SK-N-SH treated with all-trans-retinoic acid at 6 μM for 48 hours (cell line): Measurements from ENCODE around the gene ATG2A.

ENCODE experiments used
- ATAC-seq: fragments of 200-7000 bp; cut with Tn5 transposase; 3 replicates; pipeline ENCODE4 v1.9.1; 2020; ENCODE audit warnings: mild to moderate bottlenecking, moderate library complexity
- ARNTL ChIP-seq: fragments of 450-650 bp; formaldehyde crosslinking; IDR thresholded peaks from 2 replicates; pipeline ENCODE4 v1.5.0; 2020; ENCODE audit warnings: low read depth, mild to moderate bottlenecking, moderate library complexity, borderline replicate concordance
- CREB5 ChIP-seq: fragments of 250-450 bp; sonication (Bioruptor Pico); IDR thresholded peaks from 2 replicates; pipeline ENCODE4 v1.5.1; 2020; ENCODE audit warnings: low read depth, mild to moderate bottlenecking, moderate library complexity
- CSDC2 ChIP-seq: fragments of 250-450 bp; sonication (Bioruptor Pico); IDR thresholded peaks from 2 replicates; pipeline ENCODE4 v1.5.0; 2020; ENCODE audit warnings: mild to moderate bottlenecking, moderate library complexity
- CSRNP3 ChIP-seq: fragments of 250-450 bp; sonication (Bioruptor Pico); IDR thresholded peaks from 2 replicates; pipeline ENCODE4 v1.5.1; 2021; ENCODE audit warnings: mild to moderate bottlenecking, moderate library complexity
- GLIS3 ChIP-seq: fragments of 250-450 bp; sonication (Bioruptor Pico); IDR thresholded peaks from 2 replicates; pipeline ENCODE4 v1.5.0; 2020; ENCODE audit warnings: mild to moderate bottlenecking, moderate library complexity
- ISL1 ChIP-seq: fragments of 250-450 bp; sonication (Bioruptor Pico); IDR thresholded peaks from 2 replicates; pipeline ENCODE4 v2.1.2; 2022; ENCODE audit warnings: mild to moderate bottlenecking, moderate library complexity
- OSR1 ChIP-seq: fragments of 250-450 bp; sonication (Bioruptor Pico); IDR thresholded peaks from 2 replicates; pipeline ENCODE4 v1.8.0; 2022; ENCODE audit warnings: moderate library complexity, mild to moderate bottlenecking, inconsistent platforms
- POU6F1 ChIP-seq: fragments of 250-450 bp; sonication (Bioruptor Pico); IDR thresholded peaks from 2 replicates; pipeline ENCODE4 v1.8.0; 2021; ENCODE audit warnings: low read depth, mild to moderate bottlenecking, moderate library complexity, borderline replicate concordance
- PPARA ChIP-seq: fragments of 250-450 bp; sonication (Bioruptor Pico); IDR thresholded peaks from 2 replicates; pipeline ENCODE4 v1.5.0; 2020; ENCODE audit warnings: mild to moderate bottlenecking, borderline replicate concordance
- RARB ChIP-seq: fragments of 250-450 bp; sonication (Bioruptor Pico); IDR thresholded peaks from 2 replicates; pipeline ENCODE4 v1.8.0; 2021; ENCODE audit warnings: mild to moderate bottlenecking, moderate library complexity
- SNAI2 ChIP-seq: fragments of 250-450 bp; sonication (Bioruptor Pico); IDR thresholded peaks from 2 replicates; pipeline ENCODE4 v1.5.0; 2020; ENCODE audit warnings: mild to moderate bottlenecking, moderate library complexity
- TCF4 ChIP-seq: fragments of 250-450 bp; sonication (Bioruptor Pico); IDR thresholded peaks from 2 replicates; pipeline ENCODE4 v1.8.0; 2021; ENCODE audit warnings: mild to moderate bottlenecking, moderate library complexity, borderline replicate concordance
- TOX ChIP-seq: fragments of 250-450 bp; sonication (Bioruptor Pico); IDR thresholded peaks from 2 replicates; pipeline ENCODE4 v1.8.0; 2021; ENCODE audit warnings: mild to moderate bottlenecking, moderate library complexity, borderline replicate concordance
- TSHZ2 ChIP-seq: fragments of 250-450 bp; sonication (Bioruptor Pico); IDR thresholded peaks from 2 replicates; pipeline ENCODE4 v1.5.0; 2020; ENCODE audit warnings: mild to moderate bottlenecking, moderate library complexity
- ZC3H10 ChIP-seq: fragments of 250-450 bp; sonication (Bioruptor Pico); IDR thresholded peaks from 2 replicates; pipeline ENCODE4 v1.5.1; 2021; ENCODE audit warnings: mild to moderate bottlenecking, moderate library complexity
- ZFP3 ChIP-seq: fragments of 250-450 bp; sonication (Bioruptor Pico); IDR thresholded peaks from 2 replicates; pipeline ENCODE4 v1.5.0; 2020; ENCODE audit warnings: mild to moderate bottlenecking, moderate library complexity
- ZFP30 ChIP-seq: fragments of 450-650 bp; formaldehyde crosslinking; IDR thresholded peaks from 2 replicates; pipeline ENCODE4 v1.5.0; 2022; ENCODE audit warnings: mild to moderate bottlenecking, moderate library complexity
- ZNF565 ChIP-seq: fragments of 450-650 bp; formaldehyde crosslinking; conservative IDR thresholded peaks from 2 replicates; pipeline ENCODE4 v1.5.0; 2020; ENCODE audit warnings: low read depth, mild to moderate bottlenecking, moderate library complexity
- ZNF70 ChIP-seq: fragments of 450-650 bp; formaldehyde crosslinking; IDR thresholded peaks from 2 replicates; pipeline ENCODE4 v1.5.0; 2020; ENCODE audit warnings: mild to moderate bottlenecking, moderate library complexity
- ZNF8 ChIP-seq: fragments of 450-650 bp; formaldehyde crosslinking; IDR thresholded peaks from 2 replicates; pipeline ENCODE4 v1.5.0; 2020; ENCODE audit warnings: mild to moderate bottlenecking, moderate library complexity

ATG2A gene

GRCh38 chr11:64919627-64920026 lies 2.6 kb upstream of the ATG2A start:
- TF ChIP-seq SNAI2 (CRISPR knock-in tag), result no peak
- TF ChIP-seq CSRNP3, result no peak
- TF ChIP-seq POU6F1, result no peak
- no peak for TF ChIP-seq TCF4 (CRISPR knock-in tag)
- TF ChIP-seq ZNF70 (CRISPR knock-in tag), result no peak
- TF ChIP-seq ISL1, result no peak
- TF ChIP-seq ZC3H10 (CRISPR knock-in tag), result no peak
- TF ChIP-seq TOX (CRISPR knock-in tag), result no peak
- no peak for TF ChIP-seq ZNF565 (CRISPR knock-in tag)
- no peak for TF ChIP-seq TSHZ2
- TF ChIP-seq PPARA, result no peak
- no peak for TF ChIP-seq ZFP30 (CRISPR knock-in tag)
- TF ChIP-seq GLIS3 (CRISPR knock-in tag), result no peak
- TF ChIP-seq RARB (CRISPR knock-in tag), result no peak
- ATAC-seq, result no peak

GRCh38 chr11:64918017-64918416 lies 1.0 kb upstream of the ATG2A start:
- TF ChIP-seq TCF4 (CRISPR knock-in tag), result no peak
- no peak for TF ChIP-seq ISL1
- no peak for TF ChIP-seq RARB (CRISPR knock-in tag)
- no peak for TF ChIP-seq TOX (CRISPR knock-in tag)
- TF ChIP-seq SNAI2 (CRISPR knock-in tag), result no peak
- TF ChIP-seq POU6F1, result no peak
- TF ChIP-seq ZNF8 (CRISPR knock-in tag), result no peak

GRCh38 chr11:64917663-64917995 lies 620 bp upstream of the ATG2A start:
- ATAC-seq, result no peak
- no peak for TF ChIP-seq ZNF8 (CRISPR knock-in tag)
- no peak for TF ChIP-seq CSDC2
- no peak for TF ChIP-seq PPARA
- TF ChIP-seq TCF4 (CRISPR knock-in tag), result no peak
- no peak for TF ChIP-seq TSHZ2
- TF ChIP-seq ZC3H10 (CRISPR knock-in tag), result no peak
- TF ChIP-seq RARB (CRISPR knock-in tag), result no peak
- no peak for TF ChIP-seq TOX (CRISPR knock-in tag)
- no peak for TF ChIP-seq ZFP3 (CRISPR knock-in tag)
- TF ChIP-seq CSRNP3, result no peak
- no peak for TF ChIP-seq ZNF565 (CRISPR knock-in tag)
- TF ChIP-seq SNAI2 (CRISPR knock-in tag), result no peak
- TF ChIP-seq ISL1, result no peak
- TF ChIP-seq ARNTL (CRISPR knock-in tag), result no peak
- TF ChIP-seq GLIS3 (CRISPR knock-in tag), result no peak
- TF ChIP-seq POU6F1, result no peak
- no peak for TF ChIP-seq OSR1 (CRISPR knock-in tag)
- no peak for TF ChIP-seq ZNF70 (CRISPR knock-in tag)
- TF ChIP-seq CREB5, result no peak

More at GRCh38 chr11:64918017-64918416, 1.0 kb upstream of the ATG2A start:
- ATAC-seq, result peak; percentile 15
